Measurements from ENCODE around the gene SMC1A.
"Not testable (repeated sequence)": the region's sequence is repeated elsewhere in the genome, so short reads cannot be mapped to it uniquely, and the experiment has no call there.

Gene SMC1A

DNA sequence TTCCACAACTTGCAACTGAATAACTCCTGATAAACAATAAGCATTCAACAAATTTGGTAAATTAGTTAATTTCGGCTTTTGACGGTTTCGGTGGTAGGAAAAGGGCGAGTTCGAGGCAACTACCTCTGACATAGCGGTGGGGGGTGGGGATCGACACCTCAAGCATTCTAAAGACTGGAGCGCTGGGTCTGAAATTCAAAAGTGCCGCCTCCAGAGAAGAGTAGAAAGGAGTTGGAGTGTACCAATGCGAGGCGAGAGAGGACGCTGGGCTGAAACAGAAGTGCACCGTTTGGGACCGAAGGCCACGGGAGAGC is 725 bp downstream of the SMC1A start:
- no peak for DNase-seq (ENCODE audit: low spot score)

DNA sequence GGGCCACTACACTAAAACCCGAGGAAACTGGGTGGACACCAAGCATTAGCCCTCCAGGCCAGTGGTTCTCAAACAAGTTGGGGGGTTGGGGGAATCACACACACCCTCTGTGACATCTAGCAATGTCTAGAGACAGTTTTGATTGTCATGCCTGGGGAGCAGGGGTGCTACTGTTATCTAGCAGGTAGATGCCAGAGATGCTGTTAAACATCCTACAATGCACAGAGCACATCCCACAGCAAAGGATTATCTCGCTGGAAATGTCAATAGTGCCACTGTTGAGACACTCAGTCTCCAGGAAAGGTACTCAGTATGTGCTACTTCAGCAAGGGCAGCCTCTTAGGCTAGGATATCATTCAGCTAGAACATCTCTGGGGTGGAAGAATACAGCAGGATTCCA is 1.3 kb downstream of the SMC1A start:
- no peak for DNase-seq (ENCODE audit: low spot score)

DNA sequence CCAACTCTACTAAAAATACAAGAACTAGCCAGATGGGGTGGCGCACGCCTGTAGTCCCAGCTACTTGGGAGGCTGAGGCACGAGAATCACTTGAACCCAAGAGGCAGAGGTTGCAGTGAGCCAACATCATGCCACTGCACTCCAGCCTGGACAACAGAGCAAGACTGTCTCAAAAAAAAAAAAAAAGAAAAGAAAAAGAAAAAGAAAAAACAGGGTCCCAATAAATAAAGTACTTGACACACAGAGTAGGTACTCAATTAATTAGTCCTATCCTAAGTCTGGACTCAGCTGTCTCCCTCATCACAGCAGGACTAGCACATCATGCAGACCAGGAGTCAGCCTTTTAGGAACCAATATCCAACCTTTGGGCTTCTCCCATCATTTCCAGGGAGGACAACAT is 2.1 kb downstream of the SMC1A start:
- not testable (repeated sequence) for DNase-seq (ENCODE audit: low spot score)

DNA sequence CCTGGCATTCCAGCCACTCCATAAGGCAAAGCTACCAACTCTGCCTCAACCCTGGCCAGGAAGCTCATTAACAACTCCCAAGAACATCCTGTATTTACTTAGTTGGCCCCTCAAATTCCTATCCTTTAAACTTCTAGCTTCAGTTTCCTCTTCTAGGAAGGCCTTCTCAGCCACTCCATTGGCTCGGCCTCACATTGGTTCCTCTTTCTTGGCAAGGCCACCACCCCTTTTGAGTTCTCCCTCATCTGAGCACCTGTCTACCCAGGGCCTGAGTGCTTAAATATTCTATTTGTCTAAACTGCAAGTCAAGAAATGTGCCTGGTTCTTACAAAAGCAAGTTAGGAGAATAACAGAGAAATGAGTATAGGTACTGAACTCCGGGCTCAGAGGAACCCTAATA is 10.0 kb downstream of the SMC1A start:
- DNase-seq (ENCODE audit: low spot score): no peak

DNA sequence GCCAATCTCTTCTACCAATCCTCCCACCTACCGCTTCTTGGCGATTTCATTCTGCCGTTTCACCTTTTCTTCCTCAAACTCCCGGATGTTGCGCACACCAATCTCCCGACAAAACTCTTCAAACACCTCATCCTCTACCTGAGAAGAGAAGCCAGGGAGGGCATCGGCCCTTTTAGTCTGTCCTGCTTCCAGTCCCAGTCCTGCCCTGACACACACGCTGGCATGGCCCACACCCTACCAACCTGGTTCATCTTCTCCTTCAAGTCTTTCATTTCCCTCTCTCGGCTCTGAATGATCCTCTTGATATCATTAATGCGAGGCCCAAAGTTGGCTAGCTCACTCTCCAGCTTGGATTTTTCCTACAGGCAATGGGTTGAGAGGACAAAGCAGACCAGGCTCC is 18.9 kb downstream of the SMC1A start:
- DNase-seq (ENCODE audit: low spot score): no peak

DNA sequence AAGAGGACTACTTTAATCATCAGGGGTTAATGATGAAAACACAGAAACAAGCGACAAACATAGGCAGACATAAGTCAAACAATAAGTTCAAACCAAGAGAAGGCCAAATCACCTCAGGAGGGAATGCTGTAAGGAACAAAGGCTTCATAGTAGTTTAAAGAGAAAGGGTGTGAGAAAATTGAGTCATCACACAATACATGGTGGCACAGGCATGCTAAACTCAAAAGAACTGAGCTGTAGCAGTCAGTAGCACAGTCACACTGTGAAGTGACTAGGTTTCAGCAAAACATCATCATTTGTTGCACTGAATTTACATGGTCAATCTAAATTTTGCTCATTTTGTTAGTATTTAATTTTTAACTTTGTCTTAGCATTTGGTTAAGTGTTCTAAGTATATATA is 24.2 kb downstream of the SMC1A start:
- no peak for DNase-seq (ENCODE audit: low spot score)

DNA sequence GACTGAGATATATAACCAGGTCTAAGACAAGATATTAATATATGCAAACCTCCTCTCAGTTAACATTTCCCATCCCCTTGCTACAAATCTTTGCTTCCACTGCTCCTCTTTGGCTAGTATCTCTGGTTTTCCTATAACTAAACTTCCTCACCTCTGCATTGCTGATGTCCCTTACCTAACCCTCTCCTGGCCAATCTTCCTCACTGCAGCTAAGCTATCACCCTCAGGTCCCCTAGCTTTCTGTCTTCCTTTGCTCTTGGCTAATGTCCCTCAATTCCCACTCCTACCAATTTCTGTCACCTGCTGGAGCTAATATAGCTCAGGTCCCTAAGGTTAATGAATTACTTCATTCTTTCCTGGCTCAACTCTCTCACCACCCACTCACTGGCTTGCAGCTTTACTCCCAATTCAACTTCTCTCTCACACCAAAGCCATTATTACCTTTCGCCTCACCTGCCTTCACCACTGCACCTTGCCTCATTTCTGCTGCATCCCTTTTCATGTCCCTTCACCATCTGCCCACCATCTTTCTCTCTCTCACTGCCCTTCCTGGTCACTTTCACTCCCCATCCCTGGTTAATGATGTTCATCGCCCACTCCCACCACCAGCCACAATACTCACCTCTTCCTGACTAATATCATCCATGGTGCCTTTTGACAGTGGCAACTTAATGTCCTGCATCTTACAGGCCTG is 26.7 kb downstream of the SMC1A start:
- DNase-seq (ENCODE audit: low spot score): no peak

DNA sequence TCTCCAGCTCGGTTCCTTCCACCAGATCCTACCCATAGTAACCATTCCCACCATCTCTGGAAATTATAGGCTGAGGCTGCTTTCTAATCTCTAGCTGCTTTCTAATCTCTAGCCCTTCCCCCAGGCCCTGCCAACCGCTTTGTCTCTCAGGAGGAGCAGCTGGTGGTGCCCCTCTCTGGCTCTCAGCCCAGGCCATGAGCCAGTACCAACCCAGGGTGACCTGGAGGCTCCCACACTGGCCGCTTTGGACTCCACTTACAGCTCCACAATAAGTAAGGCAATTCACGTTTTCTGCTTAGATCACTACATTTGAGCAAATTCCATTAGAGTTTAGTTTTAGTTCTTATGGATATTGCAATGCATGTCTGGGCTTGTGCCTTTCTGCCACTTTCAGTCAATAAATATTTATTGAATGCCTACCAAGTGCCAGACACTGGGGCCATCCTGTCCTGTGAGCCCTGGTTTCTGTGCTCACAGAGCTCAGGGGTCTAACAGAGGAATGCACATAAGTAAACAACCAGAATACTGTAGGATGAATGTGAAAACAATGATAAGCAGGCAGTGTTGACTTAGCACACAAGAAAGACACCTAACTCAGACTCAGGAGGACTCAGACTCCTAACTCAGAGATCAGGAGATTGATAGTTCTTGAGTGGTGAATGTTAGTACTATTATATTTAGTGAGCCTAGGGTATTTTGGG is 38.9 kb downstream of the SMC1A start:
- DNase-seq (ENCODE audit: low spot score): no peak

DNA sequence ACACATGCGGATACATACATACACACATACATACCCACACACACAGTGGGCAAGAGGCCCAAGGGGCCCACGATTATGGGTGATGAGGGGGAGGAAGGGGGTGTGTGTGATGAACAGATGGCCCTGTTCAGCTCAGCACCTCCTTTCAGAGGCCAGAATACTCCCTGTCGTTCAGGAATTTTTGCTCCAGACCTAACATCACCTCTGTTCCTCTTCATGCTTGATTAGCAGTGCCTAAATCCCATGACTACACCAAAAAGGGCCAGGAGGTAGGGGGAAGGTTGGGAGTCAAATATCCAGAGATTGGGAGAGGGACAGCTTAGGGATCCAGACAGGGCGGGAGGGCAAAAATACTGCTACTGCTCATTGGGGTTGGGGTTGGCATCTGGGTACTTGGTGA is 42.7 kb downstream of the SMC1A start:
- DNase-seq (ENCODE audit: low spot score): no peak

DNA sequence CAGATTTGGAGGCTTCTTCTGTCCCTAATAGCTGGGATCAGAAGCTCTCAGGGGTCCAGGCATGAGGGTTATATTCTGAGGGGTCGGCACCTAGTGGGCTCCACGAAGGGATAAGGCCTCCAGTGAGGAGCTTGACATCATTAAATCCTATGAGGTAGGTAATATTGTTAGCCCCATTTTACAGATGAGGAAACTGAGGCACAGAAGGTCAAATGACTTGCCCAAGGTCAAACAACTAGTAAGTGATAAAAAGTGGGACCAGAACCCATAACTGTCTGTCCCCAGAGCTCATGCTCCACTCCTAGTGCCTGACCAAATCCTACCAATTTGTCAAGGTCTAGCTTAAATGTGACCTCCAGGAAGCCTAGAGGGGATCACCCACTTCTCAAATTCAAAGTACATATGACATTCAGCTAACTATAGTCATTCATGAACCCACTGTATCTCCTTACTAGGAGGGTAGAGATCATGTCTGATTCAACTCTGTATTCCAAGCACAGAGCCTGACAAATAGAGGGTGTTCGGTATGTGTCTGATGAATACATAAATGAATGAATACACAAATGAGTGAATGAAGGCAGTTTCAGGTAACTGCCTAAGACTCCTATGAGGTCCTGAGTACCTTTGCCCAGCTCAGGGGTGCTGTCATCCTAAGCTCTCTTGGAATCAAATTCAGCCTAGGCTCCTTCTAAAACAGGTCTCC is 43.3 kb downstream of the SMC1A start:
- DNase-seq (ENCODE audit: low spot score): no peak

DNA sequence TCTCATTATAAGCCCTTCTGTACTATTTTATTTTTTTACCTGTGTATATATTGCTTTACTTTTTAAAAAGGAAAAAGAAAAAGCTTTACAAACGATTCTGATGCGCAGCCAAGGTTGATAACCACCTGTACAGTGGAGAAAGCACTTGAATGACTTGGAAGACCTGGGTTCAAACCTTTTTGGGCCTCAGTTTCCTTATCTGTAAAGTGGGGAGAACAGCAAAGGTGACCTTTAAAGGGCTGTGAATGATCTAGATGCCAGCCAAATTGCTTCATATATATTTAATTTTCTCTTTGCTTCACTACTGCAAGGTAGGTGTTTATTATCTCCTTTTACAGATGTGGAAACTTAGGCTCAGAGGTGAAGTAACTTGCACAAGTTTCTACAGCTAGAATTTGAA is 45.0 kb downstream of the SMC1A start:
- DNase-seq (ENCODE audit: low spot score): no peak

DNA sequence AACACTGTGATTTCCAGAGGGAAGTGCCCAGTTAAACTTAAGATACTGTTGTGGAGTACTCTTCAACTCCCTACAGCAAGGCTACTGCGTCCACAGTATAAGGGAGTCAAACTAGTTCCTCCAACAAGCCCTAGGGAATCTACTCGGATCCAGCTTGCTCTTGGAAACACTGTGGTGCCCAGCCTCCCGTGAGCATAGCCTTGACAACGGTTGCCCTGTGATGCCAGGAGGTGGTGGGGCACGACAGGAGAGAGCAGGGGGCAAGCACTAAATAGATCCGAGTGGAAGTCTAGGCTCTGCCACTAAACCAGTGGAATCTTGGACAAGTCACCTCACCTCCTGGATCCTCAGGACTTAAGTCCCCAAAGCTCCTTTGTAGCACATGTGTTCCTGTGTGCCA is 45.6 kb downstream of the SMC1A start:
- DNase-seq (ENCODE audit: low spot score): no peak

DNA sequence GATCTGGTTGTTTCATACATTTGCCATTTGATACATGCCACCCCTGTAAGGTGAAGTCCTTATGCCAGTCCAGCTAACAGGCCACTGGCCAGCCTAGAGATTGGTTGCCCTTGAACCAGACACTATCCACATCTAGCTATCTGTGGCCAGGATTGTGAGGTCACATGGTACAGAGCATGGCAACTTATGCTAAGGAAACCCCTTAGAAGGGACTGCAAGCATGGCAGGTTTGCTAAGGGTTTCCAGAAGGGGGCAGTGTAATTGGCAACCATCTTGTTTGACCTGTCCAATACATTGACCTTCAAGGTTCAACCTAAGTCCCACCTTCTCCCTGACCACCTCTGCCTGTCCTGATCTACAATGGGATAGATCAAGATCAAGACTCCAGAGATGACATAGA is 47.5 kb downstream of the SMC1A start:
- DNase-seq (ENCODE audit: low spot score): no peak

DNA sequence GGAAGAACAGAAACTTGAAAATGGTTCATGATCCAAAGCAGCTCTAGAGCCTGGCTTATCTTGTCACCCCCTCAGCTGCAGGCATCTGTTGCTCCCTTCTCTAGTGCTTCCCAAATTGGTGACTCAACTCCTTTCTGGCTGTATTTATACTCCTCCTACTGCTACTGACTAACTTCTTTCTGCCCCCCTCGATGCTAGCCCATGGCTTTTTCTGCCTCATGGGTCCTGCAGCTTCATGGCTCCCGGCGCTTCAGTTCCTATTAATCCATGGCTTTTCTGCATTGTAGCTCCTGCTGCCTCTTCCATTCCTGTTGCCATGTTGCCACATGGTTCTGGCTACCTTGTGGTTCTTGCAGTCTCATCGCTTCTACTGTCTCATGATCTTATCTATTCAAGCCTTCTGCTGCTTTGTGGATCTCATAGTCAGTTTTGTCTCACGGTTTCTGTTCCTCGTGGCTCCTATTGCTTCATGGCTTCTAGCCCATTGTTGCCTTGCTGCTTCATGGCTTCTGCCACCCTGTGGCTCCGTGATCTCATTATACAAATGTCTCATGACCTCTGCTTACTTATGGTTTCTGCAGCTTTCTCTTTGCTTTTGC is 48.1 kb downstream of the SMC1A start:
- DNase-seq (ENCODE audit: low spot score): no peak

DNA sequence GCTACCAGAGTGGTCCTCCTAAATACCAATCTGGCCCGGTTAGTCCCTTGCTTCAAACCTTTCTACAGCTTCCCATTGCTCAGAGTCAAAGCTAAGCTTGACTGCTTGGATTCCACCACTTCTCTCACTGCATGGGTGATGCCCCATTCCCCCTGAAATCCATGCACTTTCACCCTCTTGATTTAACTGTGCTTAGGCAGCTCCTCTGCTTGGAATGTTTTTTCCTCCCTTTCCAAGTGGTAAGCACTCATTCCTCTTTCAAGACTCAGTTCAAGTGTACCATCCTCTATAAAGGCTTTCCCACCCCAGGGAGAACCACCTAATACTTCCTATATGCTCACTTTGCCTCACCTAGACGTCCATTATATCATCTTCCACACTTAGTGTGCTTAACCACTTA is 49.1 kb downstream of the SMC1A start:
- DNase-seq (ENCODE audit: low spot score): no peak

DNA sequence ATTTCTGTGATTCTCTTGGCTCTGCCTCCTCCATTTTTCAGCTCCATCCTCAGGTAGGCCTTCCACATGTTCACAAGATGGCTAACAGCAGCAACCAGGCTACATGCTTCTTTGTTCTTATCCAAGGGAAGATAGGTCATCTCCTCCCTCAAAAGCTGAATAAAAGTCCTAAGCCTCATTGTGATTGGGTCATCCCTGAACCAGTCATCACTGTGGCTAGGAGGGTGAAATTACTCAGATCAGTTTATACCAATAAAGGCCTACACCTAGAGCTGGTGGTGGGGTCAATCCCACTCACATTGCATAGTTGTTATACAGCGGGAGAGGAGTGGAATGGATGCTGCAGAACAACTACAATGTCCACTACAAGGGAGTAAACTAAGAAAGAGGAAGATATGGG is 56.0 kb downstream of the SMC1A start:
- not testable (repeated sequence) for DNase-seq (ENCODE audit: low spot score)

DNA sequence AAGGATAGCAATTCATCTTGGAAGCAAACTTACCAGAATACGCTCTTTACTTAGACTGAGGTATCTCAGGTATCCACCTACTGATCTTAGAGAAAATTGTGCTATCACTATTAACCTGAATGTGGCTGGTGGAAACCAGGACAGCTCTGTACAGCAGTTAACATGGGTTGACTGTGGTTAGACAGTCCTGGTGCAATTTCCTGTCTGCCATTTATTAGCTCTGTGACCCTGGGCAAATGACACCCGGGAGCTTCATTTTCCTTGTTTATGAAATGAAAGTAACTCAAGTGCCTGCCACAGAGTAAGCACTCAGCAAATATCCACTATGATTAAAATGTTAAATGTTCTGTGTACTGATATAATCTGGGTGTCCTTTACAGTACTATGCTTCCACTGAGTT is 60.0 kb downstream of the SMC1A start:
- no peak for DNase-seq (ENCODE audit: low spot score)

DNA sequence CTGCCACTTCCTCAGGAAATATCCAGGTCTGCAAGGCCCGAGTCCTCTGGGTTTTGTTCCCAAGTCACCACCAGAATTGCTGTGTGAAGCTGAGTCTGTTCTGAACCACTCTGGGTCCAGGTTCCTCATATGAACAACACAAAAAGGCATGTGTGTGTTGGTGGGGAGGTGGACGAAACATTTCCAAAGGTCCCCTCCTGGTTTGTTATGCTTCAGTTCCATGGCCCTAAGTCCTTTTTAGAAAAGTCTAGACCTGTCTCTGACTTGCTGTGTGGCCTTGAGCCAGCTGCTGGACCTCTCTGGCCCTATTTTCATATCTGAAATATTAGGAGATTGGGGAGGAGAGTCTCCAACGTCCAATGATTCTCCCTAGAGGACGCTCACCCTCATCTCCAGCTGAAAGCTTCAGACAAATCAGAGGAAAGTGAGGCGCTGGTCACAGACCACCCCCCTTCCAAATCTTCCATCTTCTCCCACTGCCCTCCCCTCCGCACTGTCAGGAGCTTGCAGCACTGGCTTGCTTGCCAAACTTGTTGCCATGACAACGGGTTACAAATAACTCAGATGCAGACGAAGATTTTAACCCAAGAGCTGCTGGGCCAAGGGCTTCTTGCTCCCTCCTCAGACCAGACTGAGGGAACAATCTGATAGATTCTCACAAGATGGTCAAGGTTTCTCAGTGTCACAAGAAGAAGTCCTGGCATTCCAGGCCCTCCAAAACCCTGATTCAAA is 64.5 kb downstream of the SMC1A start:
- DNase-seq (ENCODE audit: low spot score): no peak

DNA sequence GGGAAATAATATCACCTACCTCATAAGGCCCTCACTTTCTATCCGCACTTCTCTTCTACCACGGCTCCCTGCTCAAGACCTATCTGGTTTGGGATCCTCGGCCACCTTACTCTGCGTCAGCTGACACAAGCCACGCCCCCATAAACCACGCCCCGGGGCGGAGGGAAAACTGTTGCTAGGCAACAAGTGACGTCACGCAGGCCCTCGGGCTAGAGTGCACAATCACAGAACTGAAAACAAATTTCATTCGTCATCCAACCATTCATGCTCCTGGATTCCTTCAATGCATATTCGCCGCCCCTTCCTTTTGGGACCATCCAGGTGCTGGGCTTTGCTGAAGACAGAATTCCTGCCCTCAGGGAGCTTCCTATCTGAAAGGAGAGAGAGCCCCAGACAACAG is 66.3 kb downstream of the SMC1A start:
- no peak for DNase-seq (ENCODE audit: low spot score)

DNA sequence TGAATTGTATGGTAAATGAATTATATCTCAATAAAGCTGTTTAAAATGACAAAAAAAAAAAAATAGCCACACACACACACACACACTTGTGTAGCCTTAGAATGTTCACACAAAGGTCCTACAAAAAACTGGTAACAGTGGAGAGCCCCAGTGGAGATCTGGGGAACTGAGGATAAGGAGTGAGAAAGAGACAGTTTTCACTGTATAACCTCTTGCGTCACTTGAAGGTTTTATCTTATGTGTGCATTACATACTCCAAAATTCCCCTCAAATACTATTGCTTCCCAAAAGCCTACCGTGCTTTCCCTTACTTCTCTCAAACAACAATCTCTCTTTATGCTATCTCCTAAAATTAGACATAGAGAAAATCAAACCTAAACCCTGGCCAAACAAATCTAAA is 67.8 kb downstream of the SMC1A start:
- no peak for DNase-seq (ENCODE audit: low spot score)

DNA sequence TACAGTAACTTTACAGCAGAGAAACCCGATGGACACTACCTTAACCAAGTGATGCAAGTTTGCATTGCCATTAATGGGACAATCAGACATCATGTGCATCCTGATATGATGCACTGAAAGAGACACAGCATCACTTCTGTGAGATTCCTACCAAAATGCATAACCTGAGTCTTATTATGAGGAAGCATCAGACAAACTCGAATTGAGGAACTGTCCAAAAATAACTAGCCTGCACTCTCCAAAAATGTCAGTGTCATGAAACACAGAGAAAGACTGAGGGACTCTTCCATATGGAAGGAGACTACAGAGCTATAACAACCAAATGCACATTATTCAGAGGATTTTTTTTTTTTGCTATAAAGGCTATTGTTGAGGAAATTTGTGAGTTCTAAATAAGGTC is 74.5 kb downstream of the SMC1A start:
- no peak for DNase-seq (ENCODE audit: low spot score)

DNA sequence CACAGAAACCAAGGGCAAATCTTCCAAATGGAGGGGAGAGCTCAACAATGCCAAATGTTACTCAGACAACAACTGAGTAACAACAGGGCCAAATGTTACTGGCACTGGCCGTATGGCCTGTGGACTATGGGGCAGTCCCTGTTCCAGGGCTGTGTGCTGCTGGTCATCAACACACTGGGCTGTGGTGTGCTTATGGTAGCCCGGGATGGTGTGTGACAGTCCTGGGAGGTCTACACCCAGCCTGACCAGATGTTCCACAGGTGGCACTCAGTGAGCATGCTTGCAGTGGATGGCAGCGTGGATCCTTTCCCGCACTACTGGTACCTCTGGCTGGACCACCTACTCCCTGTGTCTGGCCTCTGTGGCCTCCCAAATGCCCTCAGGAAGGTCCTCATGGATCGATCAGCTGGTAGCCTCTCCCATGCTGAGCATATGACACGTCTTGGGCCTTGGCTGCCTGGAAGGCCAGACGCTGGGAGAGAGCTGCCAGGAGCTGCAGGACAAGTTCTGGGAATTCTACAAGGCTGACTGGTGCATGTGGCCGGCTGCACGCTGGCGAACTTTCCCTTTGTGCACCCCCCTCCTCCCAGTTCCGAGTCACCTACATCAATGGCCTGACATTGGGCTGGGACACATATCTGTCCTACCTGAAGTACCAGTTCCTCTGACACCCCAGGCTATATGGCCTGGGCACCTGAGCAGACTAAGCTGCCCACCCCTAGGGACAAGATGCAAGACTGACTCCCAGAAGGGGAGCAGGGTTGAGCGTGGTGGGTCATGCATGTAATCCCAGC is 81.4 kb downstream of the SMC1A start:
- DNase-seq (ENCODE audit: low spot score): no peak
